Activated CD4-positive, alpha-beta T cell treated with anti-CD3 and anti-CD28 coated beads for 36 hours (primary cell): Measurements from ENCODE around the gene CEP164. TPM values are rescaled to one million over a fixed set of nuclear protein-coding genes. Genes with fewer than 3 reads are reported as not detected.
"Not testable (repeated sequence)": the region's sequence is repeated elsewhere in the genome, so short reads cannot be mapped to it uniquely, and the experiment has no call there.

Experiments used
- ATAC-seq: fragments of 200-7000 bp; cut with Tn5 transposase; one replicate; pipeline ENCODE4 v1.10.0; 2021; ENCODE audit warnings: mild to moderate bottlenecking, moderate library complexity
- CTCF ChIA-PET: fragments of 350-600 bp; sonication (Branson Sonifier 250); formaldehyde crosslinking; loops from one replicate; lab custom pipeline; 2021; ENCODE audit warnings: antibody characterized with exemption; lab: Charles Lee
- POLR2A ChIA-PET: fragments of 350-600 bp; sonication (Branson Sonifier 250); formaldehyde crosslinking; loops from one replicate; lab custom pipeline; 2021; ENCODE audit warnings: antibody characterized with exemption, inconsistent platforms; lab: Charles Lee
- DNase-seq: peaks from one replicate; pipeline ENCODE4 v3.0.0-alpha.2; 2020
- H3K27ac Mint-ChIP-seq: one replicate; pipeline ENCODE4 v1.8.0; 2021; ENCODE audit warnings: mixed read lengths
- H3K27me3 Mint-ChIP-seq: one replicate; pipeline ENCODE4 v1.8.0; 2021; ENCODE audit warnings: mixed read lengths
- H3K36me3 Mint-ChIP-seq: one replicate; pipeline ENCODE4 v1.8.0; 2021; ENCODE audit warnings: low read depth, mixed read lengths
- H3K4me1 Mint-ChIP-seq: one replicate; pipeline ENCODE4 v1.8.0; 2021; ENCODE audit warnings: mixed read lengths
- H3K4me3 Mint-ChIP-seq: one replicate; pipeline ENCODE4 v1.8.0; 2021; ENCODE audit warnings: mild to moderate bottlenecking, moderate library complexity, mixed read lengths
- H3K9me3 Mint-ChIP-seq: one replicate; pipeline ENCODE4 v1.8.0; 2021; ENCODE audit warnings: low read depth, mixed read lengths
- intact Hi-C, 2 experiments: fragments of 100-400 bp; cut with DNase I in 1 of 2; cut with micrococcal nuclease in 1 of 2; formaldehyde crosslinking; loops; one replicate each; pipeline versions ENCODE4 v1.14.2 to v1.15.1; 2022 to 2024; cut with DNase I, micrococcal nuclease
- total RNA-seq, 2 experiments: library from RNA; stranded (reverse); gene quantifications; one replicate each; pipeline ENCODE4 v1.2.3, GENCODE V29; 2021

The CEP164 gene
- total RNA-seq, 2 experiments from 2014 or later, result 30.3 to 31.0 TPM

DNA sequence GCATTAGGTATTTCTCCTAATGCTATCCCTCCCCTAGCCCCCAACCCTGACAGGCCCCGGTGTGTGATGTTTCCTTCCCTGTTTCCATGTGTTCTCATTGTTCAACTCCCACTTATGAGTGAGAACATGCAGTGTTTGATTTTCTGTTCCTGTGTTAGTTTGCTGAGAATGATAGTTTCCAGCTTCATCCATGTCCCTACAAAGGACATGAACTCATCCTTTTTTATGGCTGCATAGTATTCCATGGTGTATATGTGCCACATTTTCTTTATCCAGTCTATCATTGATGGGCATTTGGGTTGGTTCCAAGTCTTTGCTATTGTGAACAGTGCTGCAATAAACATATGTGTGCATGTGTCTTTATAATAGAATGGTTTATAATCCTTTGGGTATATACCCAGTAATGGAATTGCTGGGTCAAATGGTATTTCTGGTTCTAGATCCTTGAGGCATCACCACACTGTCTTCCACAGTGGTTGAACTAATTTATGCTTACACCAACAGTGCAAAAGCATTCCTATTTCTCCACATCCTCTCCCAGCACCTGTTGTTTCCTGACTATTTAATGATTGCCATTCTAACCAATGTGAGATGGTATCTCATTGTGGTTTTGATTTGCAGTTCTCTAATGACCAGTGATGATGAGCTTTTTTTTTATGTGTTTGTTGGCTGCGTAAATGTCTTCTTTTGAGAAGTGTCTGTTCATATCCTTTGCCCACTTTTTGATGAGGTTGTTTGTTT, 71.6 kb downstream of the CEP164 start:
- H3K4me1 Mint-ChIP-seq, result not testable (repeated sequence)

DNA sequence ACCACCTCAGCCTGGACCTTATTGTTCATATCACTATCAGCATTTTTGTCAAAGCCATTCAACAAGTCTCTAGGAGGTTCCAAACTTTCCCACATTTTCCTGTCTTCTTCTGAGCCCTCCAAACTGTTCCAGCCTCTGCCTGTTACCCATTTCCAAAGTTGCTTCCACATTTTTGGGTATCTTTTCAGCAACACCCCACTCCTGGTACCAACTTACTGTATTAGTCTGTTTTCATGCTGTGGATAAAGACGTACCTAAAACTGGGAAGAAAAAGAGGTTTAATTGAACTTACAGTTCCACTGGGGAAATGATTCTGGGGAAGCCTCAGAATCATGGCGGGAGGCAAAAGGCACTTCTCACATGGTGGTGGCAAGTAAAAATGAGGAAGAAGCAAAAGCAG, 78.2 kb downstream of the CEP164 start:
- ATAC-seq, H3K27ac Mint-ChIP-seq, H3K4me1 Mint-ChIP-seq, POLR2A ChIA-PET, intact Hi-C loops, H3K4me3 Mint-ChIP-seq, DNase-seq, H3K27me3 Mint-ChIP-seq: not testable (repeated sequence)
- Mint-ChIP-seq H3K36me3 (peaks cover 67% of the 10 kb centered on the region), H3K9me3 (peaks cover 13% of the 10 kb centered on the region)
- CTCF ChIA-PET, result interaction anchor here (1.3 kb wide), 1 partner anchor 20 kb away, joined by 4 read pairs; no protein-coding TSS in a partner anchor

More for the DNA sequence above, 71.6 kb downstream of the CEP164 start:
- DNase-seq, H3K9me3 Mint-ChIP-seq, H3K27me3 Mint-ChIP-seq, ATAC-seq, H3K4me3 Mint-ChIP-seq, POLR2A ChIA-PET, intact Hi-C loops, H3K27ac Mint-ChIP-seq: not testable (repeated sequence)
- CTCF ChIA-PET, result interaction anchor here (0.8 kb wide), 1 partner anchor 179 kb away, joined by 4 read pairs; no protein-coding TSS in a partner anchor
- peaks cover 86% of the 10 kb centered on the region for H3K36me3 Mint-ChIP-seq

DNA sequence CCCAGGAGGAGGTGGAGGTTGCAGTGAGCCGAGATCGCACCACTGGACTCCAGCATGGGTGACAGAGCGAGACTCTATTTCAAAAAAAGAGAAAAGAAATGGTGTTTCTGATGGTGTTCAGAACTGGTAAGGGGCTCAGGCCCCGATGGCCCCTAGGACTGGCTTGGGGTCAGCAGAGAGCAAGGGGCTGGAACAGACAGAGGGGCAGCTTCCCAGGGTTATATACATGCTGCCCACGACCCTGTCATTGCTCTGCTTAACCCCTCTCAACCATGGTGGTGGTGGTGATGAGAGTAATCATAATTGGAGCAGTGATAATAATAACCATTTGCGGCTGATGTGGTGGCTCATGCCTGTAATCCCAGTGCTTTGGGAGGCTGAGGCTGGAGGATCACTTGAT, 79.4 kb downstream of the CEP164 start:
- no peaks in the 10 kb centered on the region for H3K27me3 Mint-ChIP-seq
- peaks cover 13% of the 10 kb centered on the region for H3K9me3 Mint-ChIP-seq
- H3K27ac Mint-ChIP-seq, result no peak overlapping the region
- intact Hi-C loops, result no loop called here
- CTCF ChIA-PET, result no interaction called here
- DNase-seq, result no peak
- POLR2A ChIA-PET, result no interaction called here
- no peak for ATAC-seq
- no peaks in the 10 kb centered on the region for H3K4me1 Mint-ChIP-seq
- H3K36me3 Mint-ChIP-seq, result peaks cover 61% of the 10 kb centered on the region
- no peak overlapping the region for H3K4me3 Mint-ChIP-seq

DNA sequence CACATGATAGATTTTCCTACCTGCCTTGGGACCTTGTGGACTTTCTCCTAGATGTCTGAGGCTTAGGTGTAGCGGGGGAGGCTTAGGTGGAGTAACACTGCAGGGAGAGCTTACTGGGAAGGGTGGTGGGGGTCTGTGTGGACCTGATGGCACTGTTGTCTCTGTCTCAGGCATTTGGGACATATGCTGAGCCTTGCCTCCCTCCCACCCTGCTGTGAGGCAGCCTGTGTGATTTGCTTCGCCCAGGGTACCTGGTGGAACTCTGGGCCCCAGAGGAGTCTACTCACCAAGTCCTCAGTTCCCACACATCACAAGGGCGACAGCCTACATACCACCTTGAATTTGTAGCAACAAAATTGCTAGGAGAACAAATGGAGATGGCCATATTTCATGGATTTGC, 80.7 kb downstream of the CEP164 start:
- CTCF ChIA-PET, result interaction anchor here (1.4 kb wide), 1 partner anchor 17 kb away, joined by 4 read pairs; no protein-coding TSS in a partner anchor
- intact Hi-C loops, result no loop called here
- no peaks in the 10 kb centered on the region for H3K27me3 Mint-ChIP-seq
- no peaks in the 10 kb centered on the region for H3K4me1 Mint-ChIP-seq
- H3K36me3 Mint-ChIP-seq, result peaks cover 50% of the 10 kb centered on the region
- POLR2A ChIA-PET, result no interaction called here
- DNase-seq, result no peak
- no peak overlapping the region for H3K4me3 Mint-ChIP-seq
- peaks cover 11% of the 10 kb centered on the region for H3K9me3 Mint-ChIP-seq
- ATAC-seq, result no peak
- no peak overlapping the region for H3K27ac Mint-ChIP-seq

DNA sequence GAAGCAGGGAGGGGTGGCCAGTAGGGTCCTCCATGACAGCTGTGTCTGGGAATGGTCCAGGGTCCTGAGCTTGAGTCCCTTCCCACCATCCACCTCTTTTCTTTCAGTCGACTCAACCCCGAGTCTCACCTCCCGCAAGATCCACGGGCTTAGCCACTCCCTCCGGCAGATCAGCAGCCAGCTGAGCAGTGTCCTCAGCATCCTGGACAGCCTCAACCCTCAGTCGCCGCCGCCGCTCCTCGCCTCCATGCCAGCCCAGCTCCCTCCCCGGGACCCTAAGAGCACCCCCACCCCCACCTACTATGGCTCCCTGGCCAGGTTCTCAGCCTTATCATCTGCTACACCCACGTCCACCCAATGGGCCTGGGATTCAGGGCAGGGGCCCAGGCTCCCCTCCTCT, 81.9 kb downstream of the CEP164 start:
- ATAC-seq (no peak), DNase-seq (no peak)
- Mint-ChIP-seq H3K9me3 (peaks cover 11% of the 10 kb centered on the region), H3K4me3 (no peak overlapping the region), H3K27ac (no peak overlapping the region), H3K36me3 (peaks cover 38% of the 10 kb centered on the region), H3K27me3 (no peaks in the 10 kb centered on the region), H3K4me1 (no peaks in the 10 kb centered on the region)
- ChIA-PET CTCF (interaction anchor here (1.4 kb wide), 1 partner anchor 16 kb away, joined by 4 read pairs; no protein-coding TSS in a partner anchor), POLR2A (no interaction called here)
- intact Hi-C loops, result no loop called here

DNA sequence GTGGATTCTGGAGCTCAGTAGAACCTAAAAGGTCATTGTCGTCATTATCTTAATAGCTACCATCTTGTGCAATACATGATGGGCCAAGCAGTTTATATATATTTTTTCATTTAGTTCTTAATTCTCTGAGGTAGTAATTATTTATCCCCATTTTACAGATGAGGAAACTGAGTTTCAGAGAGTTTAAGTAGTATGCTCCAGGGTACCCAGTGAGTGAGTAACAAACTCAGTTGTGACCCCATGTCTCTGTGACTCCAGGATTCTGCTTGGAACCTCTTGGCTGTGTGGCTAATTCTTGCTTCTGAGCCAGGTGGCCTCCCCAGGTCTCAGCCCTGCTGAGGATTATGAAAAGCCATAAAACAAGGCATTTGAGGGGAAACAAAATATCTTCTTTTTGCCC, 82.6 kb downstream of the CEP164 start:
- Mint-ChIP-seq H3K4me1 (no peaks in the 10 kb centered on the region), H3K4me3 (no peak overlapping the region), H3K27me3 (no peaks in the 10 kb centered on the region), H3K36me3 (peaks cover 32% of the 10 kb centered on the region), H3K9me3 (peaks cover 9% of the 10 kb centered on the region), H3K27ac (no peak overlapping the region)
- POLR2A ChIA-PET, result no interaction called here
- ATAC-seq (no peak), DNase-seq (no peak)
- CTCF ChIA-PET, result interaction anchor here (2.4 kb wide), 1 partner anchor 16 kb away, joined by 5 read pairs; no protein-coding TSS in a partner anchor
- intact Hi-C loops, result no loop called here

DNA sequence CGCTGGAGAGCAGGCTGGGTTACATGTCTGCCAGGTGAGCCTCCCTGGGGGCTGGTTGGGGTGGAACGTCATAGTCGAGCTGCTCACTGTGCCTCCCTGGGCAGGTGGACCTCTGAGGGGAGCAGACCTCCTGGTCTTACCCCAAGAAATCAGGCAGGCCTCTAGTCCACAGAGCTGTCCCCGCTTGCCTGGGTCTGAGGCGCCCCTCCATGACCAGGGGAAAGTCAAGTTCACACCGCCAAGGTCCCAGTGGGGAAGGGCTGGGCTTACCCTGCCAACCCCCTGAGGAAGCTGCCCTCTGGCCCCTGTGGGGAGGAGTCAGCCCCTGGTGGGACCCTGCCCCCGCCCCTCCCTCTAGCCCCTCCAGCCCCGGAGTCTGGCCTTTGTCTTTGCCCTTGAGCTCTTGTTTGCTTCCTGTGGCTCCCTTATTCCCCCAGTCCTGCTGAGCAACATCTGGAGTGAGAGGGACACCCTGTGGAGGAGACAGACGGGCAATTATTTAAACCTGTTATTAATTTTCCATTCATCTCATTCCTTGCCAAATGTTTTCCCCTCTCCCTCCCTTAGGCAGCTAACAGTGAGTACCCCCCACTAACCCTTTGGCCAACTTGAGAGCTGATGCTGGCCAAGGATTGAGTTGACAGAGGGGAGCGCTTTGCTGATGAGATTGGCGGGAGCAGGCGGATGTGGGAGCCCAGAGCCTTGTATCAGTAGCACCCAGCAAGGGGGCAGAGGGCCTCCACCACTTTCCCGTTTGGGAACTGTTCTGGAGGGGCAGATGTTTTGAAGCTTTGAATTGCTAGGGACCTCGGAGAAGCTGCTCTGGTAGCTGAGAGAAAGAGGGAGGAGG, 83.4 kb downstream of the CEP164 start:
- no peak for ATAC-seq
- Mint-ChIP-seq H3K4me3 (no peak overlapping the region), H3K9me3 (peaks cover 2% of the 10 kb centered on the region), H3K27me3 (no peaks in the 10 kb centered on the region), H3K27ac (no peak overlapping the region), H3K4me1 (no peaks in the 10 kb centered on the region), H3K36me3 (peaks cover 23% of the 10 kb centered on the region)
- POLR2A ChIA-PET, result no interaction called here
- intact Hi-C loops, result no loop called here
- no peak for DNase-seq
- CTCF ChIA-PET, result interaction anchor here (0.5 to 2.4 kb wide), 3 partner anchors 15 to 69 kb away, joined by 3 to 6 read pairs (median 5); no protein-coding TSS in a partner anchor

DNA sequence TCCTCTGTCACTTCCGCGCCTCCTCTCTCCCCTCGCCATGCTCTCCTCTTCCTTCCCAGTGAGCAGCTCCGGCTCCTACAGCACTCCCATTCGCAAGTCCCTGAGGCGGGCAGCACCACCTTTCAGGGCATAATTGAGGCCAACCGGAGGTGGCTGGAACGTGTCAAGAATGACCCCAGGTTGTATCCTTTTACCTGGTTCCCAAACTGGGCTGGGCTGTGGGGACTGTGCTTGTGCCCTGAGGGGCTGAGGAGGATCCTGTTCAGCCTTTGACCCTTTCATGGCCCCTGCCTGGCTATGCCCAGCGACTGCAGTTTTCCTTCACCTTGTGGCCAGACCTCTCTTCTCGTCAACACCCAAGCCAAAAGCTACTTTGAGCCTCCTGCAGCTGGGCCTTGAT, 84.1 kb downstream of the CEP164 start:
- intact Hi-C loops, result no loop called here
- ChIA-PET CTCF (interaction anchor here (1.0 to 2.4 kb wide), 2 partner anchors 14 to 21 kb away, joined by 5 to 6 read pairs; no protein-coding TSS in a partner anchor), POLR2A (no interaction called here)
- DNase-seq, result no peak
- Mint-ChIP-seq H3K27me3 (no peaks in the 10 kb centered on the region), H3K36me3 (peaks cover 17% of the 10 kb centered on the region), H3K27ac (no peak overlapping the region), H3K4me1 (no peaks in the 10 kb centered on the region), H3K4me3 (no peak overlapping the region), H3K9me3 (no peaks in the 10 kb centered on the region)
- ATAC-seq, result no peak

DNA sequence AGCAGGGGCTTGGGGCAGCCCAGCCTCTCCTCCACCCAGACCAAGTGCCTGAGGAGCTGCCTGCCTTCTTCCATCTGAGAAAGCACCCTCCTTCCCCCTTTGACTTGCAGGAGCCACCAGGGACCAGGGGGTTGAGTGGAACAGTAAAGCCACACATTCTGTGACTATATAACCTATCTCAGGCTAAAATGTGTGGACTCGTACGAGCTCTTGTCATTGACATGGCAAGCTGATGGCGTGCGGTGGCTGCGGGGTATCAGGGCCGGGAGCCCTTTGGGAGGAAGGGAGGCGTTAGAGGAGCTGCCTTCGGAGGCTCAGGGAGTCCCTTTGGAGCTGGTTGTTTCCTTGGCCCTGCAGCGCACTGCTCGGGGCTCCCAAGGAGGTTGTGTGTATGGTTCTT, 84.5 kb downstream of the CEP164 start:
- DNase-seq (no peak), ATAC-seq (no peak)
- intact Hi-C loops, result no loop called here
- Mint-ChIP-seq H3K9me3 (no peaks in the 10 kb centered on the region), H3K27ac (no peak overlapping the region), H3K4me3 (no peak overlapping the region), H3K36me3 (peaks cover 17% of the 10 kb centered on the region), H3K27me3 (no peaks in the 10 kb centered on the region), H3K4me1 (no peaks in the 10 kb centered on the region)
- POLR2A ChIA-PET, result interaction anchor here (0.6 kb wide), 1 partner anchor 572 kb away, joined by 7 read pairs; no protein-coding TSS in a partner anchor
- CTCF ChIA-PET, result interaction anchor here (1.0 to 2.4 kb wide), 3 partner anchors 14 to 206 kb away, joined by 3 to 6 read pairs (median 5); no protein-coding TSS in a partner anchor

DNA sequence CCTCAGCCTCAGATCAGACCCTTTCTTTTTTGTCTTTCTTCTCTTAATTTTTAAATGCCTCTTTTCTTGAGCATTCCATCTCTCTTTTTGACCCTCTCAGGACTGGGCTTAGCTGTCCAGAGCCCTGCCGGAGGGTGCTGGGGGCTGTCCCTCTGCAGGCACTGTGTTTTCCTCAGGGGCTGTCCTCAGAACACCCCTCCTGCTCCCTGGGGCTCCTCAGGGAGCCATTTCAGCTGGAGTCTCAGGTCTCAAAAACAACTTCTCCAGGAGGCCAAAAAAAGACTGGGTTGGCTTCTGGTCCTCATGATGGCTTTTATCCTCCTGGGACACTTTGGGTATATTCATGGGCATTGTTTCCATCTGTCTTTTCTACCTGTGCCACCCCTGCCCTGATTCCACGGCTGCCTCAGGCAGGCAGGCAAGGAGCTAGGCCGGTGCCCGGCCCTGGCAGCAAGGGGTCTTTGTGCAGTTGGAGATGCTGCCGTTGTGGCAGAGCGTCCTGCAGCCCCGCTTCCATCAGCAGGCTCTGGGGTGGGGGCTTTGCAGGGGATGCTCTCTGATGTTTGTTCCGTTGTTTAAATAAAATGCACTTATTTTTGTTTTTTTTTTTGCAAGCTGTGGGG, 85.1 kb downstream of the CEP164 start:
- CTCF ChIA-PET, result interaction anchor here (1.1 kb wide), 1 partner anchor 206 kb away, joined by 3 read pairs; no protein-coding TSS in a partner anchor
- intact Hi-C loops, result no loop called here

DNA sequence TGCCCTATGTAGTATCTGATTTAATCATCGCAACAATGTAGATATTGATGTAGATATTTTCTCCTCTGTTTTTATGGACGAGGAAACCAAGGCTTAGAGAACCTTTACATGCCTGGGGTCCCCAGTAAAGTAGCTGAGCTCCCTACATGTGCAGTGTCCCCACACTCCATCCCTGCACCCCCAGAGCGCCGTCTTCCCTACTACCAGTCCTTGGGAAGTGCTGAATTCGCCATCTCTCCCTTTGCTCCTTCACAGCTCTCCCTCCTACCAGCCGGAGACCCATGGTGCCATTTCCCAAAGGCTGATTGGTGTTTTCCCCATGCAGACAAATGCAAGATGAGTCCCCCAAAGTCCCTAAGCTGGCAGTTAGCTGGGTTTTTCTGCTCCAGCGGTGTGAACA, 86.0 kb downstream of the CEP164 start:
- ATAC-seq, result no peak
- Mint-ChIP-seq H3K9me3 (no peaks in the 10 kb centered on the region), H3K27me3 (no peaks in the 10 kb centered on the region), H3K36me3 (peaks cover 9% of the 10 kb centered on the region), H3K4me3 (no peak overlapping the region), H3K4me1 (no peaks in the 10 kb centered on the region), H3K27ac (no peak overlapping the region)
- CTCF ChIA-PET, result interaction anchor here (0.8 kb wide), 1 partner anchor 171 kb away, joined by 3 read pairs; no protein-coding TSS in a partner anchor
- DNase-seq, result no peak
- intact Hi-C loops, result no loop called here
- POLR2A ChIA-PET, result no interaction called here

More for the DNA sequence above, 85.1 kb downstream of the CEP164 start:
- Mint-ChIP-seq H3K27ac (no peak overlapping the region), H3K4me3 (no peak overlapping the region), H3K36me3 (peaks cover 15% of the 10 kb centered on the region), H3K27me3 (no peaks in the 10 kb centered on the region), H3K9me3 (no peaks in the 10 kb centered on the region), H3K4me1 (no peaks in the 10 kb centered on the region)
- no peak for DNase-seq
- no peak for ATAC-seq
- POLR2A ChIA-PET, result interaction anchor here (0.6 kb wide), 1 partner anchor 571 kb away, joined by 7 read pairs; no protein-coding TSS in a partner anchor
